ENCODE measurements around the gene HBS1L.

DNA sequence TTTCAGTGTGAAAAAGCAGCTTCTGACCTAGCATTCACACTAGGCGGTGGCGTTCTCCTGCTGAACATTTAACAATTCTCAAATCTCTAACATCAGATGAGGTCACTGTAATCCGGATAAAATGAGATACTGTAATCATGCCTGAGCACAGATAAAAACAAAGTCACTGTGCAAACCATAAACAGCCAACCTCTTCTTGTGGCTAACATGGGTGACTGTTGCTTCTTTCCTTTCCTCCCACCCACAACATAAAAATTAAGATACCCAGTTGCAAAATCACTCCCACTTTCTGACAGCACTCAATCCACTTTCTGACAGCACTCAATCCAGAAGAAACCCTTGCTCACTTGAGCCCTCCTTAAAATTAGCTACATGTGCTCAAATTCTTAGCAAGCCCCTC is 93.3 kb downstream of the HBS1L start:
- TF ChIP-seq, protein P1, sequence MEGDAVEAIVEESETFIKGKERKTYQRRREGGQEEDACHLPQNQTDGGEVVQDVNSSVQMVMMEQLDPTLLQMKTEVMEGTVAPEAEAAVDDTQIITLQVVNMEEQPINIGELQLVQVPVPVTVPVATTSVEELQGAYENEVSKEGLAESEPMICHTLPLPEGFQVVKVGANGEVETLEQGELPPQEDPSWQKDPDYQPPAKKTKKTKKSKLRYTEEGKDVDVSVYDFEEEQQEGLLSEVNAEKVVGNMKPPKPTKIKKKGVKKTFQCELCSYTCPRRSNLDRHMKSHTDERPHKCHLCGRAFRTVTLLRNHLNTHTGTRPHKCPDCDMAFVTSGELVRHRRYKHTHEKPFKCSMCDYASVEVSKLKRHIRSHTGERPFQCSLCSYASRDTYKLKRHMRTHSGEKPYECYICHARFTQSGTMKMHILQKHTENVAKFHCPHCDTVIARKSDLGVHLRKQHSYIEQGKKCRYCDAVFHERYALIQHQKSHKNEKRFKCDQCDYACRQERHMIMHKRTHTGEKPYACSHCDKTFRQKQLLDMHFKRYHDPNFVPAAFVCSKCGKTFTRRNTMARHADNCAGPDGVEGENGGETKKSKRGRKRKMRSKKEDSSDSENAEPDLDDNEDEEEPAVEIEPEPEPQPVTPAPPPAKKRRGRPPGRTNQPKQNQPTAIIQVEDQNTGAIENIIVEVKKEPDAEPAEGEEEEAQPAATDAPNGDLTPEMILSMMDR (IDR thresholded peaks at IDR 0.05), result no peak
- TF ChIP-seq POLR2AphosphoS5 (IDR thresholded peaks at IDR 0.05) (no peak), POLR2A (IDR thresholded peaks at IDR 0.05) (no peak)

Measured in stomach (tissue), 4 donors.